CD4-positive, alpha-beta T cell treated with Interleukin-6 for 4 hours (primary cell): Measurements from ENCODE around the gene NPR2.

Source experiments
- DNase-seq: peaks from one replicate; pipeline ENCODE4 v3.0.0-alpha.2; 2020; ENCODE audit warnings: mixed read lengths

The NPR2 gene

DNA sequence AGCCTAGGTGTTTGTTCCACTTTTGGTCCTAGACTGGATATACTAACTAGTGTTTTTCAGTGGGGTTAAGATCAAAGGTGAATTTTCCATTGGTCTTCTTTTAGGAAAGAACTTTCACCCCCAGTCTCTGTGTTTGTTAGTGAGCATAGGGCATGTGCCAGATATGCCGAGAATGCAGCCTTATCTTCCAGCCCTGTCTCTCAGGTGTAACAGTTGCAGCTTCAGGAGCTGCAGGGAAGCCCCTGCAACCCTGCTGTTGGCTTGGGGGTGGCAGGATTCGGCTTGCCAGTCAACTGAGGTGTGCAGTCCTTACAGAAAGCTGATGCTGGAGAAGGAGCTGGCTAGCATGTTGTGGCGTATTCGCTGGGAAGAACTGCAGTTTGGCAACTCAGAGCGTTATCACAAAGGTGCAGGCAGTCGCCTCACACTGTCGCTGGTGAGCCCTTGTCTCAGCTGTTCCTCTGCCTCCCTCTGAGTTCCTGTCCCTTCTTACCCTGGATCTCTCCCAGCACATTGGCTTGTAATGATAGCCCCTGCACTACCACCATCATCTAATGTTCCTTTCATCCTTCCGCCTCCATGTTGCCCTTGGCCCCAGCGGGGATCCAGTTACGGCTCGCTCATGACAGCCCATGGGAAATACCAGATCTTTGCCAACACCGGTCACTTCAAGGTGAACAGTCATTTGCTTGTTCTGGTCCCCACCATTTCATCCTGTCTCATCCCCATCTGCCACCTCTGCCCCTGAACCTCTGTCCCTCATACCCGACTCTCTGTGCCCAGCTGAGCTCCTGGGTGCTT is 10.1 kb downstream of the NPR2 start:
- no peak for DNase-seq

DNA sequence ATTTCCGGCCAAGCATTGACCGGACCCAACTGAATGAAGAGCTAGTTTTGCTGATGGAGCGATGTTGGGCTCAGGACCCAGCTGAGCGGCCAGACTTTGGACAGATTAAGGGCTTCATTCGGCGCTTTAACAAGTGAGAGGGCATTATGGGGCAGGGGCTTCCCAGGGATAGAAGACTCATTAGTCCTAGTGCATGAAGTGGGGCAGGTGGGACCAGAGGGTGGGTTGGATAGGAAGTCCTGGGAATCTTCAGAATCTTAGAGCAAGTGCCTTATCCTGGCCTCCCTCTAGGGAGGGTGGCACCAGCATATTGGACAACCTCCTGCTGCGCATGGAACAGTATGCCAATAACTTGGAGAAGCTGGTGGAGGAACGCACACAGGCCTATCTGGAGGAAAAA is 14.7 kb downstream of the NPR2 start:
- DNase-seq: no peak

DNA sequence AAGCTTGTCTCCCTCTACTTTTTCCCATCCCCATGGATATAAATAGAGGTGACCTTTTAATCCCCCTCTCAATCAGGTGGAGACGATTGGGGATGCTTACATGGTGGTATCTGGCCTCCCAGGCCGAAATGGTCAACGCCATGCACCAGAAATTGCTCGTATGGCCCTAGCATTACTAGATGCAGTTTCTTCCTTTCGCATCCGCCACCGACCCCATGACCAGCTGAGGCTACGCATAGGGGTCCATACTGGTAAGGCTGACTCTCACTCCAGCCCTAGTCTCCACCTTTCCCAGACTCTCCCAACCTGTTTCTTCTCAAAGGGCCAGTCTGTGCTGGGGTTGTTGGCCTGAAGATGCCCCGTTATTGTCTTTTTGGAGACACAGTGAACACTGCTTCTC is 17.0 kb downstream of the NPR2 start:
- DNase-seq: no peak

DNA sequence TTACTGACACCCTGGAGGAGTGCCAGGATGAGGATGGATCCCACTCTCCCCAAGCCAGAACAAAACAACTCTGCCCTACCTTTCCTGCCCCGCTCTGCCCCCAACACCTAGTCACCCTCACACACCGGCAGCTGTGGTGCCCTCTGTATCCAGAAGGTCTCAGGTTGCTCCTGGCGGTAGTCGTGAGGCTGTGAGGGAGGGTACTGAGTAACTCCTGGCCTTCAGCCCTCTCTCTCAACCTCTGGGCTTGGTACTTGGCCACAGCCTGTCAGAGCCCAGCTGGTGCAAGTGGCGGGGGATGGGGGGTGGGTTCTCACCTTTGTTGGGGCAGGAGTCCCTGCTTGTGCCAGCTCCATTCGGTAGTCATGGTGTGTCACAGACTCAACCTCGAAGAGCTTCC is 18.7 kb downstream of the NPR2 start:
- DNase-seq: no peak

DNA sequence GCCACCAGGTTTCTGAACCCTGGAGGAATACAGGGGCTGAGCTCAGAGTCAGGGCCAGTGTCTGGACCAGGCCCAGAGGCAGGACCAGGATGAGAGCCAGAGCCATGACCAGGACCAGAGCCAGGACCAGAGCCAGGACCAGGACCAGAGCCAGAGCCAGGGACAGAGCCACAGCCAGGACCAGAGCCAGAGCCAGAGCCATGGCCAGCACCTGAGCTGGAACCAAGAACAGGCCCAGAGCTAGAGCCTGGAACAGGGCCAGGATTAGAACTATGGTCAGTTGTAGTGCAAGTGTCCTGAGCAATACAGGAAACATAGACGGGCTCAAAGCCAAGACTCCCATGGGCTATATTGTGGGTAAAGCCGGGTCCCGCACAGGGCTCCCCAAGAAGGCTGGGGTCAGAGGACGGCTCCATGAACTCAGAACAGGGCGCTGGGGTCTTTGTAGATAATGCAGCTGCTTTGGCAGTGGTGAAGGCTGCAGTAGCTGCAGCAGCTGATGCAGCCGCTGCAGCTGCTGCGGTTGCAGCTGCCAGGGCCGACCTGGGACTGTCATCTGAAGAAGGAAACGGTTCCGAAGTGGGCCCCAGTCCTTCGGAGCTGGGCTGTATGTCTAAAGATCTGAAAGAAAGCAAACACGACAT is 20.1 kb downstream of the NPR2 start:
- DNase-seq: no peak

DNA sequence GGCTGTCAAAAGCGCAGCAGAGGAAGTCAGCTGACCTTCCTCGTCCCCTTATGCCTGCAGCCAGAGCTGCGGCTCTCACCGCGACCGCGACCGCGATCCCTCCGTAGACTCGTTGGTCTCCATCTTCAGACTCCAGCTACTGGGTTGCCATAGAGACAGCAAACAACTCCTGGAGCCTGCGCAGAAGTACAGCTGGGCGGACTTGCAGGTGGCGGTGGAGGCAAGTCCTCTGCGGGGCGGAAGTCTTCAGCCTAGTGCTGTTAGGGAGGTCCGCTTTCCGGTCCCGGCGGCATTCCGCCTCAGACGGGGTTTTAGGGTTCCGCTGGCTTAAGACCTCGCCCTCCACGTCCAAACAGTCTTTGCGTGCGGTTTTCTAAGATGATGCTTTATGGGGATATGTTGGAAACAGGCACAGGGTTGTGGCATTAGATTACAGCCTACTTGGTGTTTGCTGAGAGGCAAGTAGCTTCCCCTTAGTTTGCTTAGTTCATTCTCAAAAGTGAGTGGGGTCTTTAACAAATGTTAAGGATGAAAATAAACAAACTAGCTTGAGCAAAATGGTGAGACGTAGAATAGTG is 20.7 kb downstream of the NPR2 start, which contains the start of gene SPAG8:
SPAG8 (minus strand) TSS at position 238 of the 578 bp plus-strand sequence; CDS start at position 123, 115 bp downstream.
- peak; percentile 94 for DNase-seq

DNA sequence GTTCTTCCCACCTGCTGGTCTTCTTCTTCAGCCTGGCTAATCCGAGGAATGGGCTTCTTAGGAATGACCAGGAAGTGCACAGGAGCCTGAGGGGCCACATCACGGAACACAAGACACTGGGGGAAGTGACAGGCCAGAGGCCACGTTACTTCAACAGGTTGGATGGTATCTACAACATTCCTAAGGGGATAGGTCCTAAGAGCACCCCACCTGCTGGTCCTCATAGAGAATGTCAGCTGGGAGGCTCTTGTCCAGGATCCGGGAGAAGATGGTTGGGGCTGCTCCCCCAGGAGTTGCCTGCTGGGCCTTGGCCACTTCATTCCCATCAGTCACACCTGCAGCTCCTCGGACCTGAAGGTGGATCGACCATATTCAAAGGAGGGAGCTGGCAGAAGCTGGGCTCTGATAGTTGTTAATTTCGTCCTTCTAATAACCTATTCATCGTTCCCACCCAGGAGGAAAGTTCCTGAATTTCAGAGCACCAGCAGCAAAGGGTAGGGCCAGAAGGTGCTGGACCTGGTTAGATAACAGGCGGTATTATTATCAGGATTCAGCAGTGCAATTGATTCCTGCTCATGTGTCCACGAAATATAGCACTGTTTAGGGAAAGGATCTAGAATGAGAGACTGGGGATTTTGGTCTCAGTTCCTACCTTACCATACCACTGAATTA is 22.2 kb downstream of the NPR2 start:
- DNase-seq: no peak

DNA sequence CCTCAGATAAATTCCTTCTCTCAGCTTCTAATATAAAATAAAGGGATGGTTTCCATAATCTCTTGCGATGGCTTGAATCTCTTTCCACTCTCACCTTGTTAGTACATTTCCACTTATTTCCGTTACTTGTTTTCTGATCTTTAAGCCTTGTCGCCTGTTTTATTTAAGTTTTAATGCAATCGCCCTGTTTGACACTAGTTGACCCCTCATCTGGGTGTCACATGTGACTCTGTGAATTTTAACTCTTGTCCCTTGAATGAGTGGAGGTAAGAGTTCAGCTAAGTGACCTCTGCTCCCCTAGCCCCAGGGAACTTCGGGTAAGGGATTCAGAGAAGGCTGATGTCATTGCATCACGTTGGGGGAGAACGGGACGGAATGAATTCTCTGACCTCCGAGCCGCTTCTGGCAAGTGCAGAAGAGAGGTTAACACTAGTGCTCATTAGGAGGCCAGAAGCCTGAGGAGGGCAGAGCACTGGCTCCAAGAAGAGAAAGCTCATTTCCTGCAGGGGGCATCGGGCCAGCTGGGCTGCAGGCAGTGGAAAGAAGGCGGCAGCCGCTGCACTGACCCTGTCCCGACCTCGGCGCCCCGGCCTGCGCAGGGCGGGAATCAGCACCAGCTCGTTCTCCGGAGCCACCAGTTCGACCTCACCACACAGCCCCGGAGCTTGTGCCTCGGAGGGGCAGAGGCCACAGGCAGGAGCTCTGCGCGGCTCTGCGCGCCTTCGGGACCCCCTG is 22.9 kb downstream of the NPR2 start:
- DNase-seq: peak; percentile 48

DNA sequence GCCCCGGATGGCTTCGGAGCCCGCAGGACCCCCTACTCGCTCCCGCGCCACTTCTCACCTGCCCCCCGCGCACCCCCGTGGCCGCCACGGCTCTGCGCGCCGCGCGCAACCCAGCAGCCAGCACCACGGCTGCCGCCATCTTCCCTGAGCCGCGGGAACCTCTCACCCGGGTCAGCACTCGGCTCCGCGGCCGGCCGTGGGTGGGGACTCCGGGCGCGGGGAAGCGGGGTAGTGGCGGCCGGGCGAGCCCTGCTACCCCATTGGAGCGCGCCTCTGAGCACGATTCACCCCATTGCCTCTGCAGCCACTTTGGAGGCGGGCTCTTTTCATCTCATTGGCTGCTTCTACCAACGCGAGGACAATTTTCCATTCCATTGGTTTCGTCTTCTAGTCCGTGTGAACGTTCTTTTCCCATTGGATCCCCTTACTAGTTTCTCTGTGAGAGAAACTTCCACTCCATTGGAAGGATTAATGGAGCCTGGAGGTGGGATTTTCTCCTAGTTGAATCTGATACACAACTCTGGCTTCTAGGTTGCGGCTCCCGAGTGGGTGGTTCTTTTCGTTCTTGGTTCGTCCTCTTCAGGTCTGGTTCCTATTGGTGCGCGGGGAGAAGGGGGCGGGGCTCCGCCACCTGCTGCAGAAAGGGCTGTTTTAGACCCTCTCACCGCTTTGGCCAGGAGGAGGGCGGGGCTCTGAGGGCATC is 23.6 kb downstream of the NPR2 start, which contains the start of gene HINT2:
HINT2 (minus strand) TSS at position 202 of the 703 bp plus-strand sequence; CDS start at position 139, 63 bp downstream.
- DNase-seq: peak; percentile 99

DNA sequence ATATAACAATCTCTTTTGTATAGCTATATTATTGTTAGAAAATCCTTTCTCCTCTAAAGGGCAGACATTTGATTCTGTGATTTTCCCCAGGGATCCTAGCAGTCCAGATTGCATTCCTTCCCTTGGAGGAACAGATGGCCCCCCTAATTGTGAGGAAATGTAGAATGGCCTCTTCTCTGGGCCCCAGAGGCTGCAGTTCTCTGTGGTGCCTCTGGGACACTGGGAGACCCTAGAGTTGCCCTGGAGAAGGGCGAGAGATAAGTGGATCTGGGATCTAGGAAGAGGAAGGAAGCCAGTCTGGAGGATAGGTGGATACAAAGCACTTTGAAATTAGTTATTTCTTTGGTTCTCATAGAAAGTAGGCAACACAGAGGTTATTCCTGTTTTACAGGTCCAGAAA is 25.3 kb downstream of the NPR2 start:
- no peak for DNase-seq

DNA sequence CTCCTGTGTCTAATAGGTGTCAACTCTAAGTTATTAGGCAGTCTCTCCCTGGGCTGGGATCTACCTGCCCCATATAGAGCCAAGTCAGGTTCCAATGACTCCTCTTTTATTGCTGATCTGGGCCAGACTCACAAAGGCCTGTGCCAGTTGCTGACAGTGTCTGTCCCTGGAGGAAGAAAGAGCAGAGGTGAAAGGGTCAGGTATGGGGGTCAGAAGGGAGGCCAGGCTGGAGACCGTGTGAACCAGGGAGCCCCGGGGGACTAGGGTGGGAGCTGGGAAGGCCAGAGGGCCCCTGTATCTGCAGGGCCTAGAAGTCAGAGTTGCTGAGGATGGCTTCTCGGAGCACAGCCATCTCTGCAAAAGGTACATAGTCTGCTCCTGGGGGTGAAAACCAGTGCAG is 26.9 kb downstream of the NPR2 start:
- no peak for DNase-seq

DNA sequence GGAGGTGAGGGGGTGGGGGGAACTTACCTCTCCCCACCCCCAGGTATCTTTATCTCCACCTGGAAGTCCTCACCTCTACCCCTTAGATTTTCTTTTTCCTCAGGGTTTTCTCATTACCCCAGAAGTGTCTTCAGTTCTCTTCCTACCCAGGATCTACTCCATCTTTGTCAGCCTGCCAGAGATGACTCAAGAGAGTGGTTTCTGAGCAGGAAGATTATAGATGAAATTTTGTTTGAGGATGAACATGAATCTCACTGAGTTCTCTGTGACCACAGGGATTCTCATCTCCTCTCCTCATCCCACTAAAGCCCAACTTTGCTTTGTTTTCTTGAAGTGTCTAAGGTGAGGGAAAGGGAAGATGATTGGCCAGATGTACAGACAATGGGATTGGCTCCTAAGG is 28.7 kb downstream of the NPR2 start:
- DNase-seq: no peak

DNA sequence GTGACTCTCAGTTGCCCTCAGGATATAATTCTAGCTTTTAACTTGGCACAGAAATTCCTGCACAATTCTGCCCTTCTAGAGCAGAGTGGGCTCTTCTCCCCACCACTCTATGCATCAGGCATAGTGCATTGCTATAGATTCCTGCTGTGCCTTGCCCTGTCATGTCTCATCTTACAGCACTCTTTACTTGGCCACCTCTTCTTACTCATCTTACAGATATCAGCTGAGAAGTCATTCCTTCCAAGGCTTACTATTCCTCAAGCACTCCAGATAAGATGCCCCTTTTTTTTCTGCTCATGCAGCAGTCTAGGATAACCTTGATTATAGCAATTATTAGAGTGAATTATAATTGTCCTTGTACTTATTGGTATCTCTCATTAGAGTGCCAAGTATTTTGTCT is 31.5 kb downstream of the NPR2 start:
- no peak for DNase-seq

DNA sequence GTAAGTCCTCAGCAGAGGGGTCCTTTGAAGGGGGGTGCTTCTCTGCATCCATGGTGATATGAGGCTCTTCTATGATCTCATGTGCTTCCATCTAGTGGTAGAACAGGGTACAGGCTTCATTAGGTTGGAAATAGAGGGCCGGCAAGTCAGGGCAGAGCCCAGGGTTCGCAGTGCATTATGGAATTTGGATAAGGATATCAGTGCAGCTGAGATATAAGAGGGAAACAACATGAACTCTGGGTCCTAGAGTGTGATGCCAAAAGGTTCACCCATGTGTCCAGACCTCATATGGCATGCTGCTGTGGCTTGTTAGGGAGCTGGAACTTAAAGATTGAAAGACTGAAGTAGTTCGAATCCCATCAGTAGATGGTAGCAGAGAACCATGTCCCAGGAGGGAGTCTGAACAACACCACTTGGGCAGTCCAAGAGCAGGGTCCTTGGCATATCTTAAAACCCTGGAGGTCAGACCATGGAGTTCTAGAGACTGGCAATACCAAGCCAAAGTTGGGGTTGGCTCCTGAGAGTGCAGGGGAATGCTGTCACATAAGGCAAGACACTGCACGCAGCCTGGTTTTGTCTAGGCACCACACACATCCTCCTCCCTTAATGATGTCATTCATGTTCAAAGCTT is 34.8 kb downstream of the NPR2 start:
- DNase-seq: peak; percentile 36

DNA sequence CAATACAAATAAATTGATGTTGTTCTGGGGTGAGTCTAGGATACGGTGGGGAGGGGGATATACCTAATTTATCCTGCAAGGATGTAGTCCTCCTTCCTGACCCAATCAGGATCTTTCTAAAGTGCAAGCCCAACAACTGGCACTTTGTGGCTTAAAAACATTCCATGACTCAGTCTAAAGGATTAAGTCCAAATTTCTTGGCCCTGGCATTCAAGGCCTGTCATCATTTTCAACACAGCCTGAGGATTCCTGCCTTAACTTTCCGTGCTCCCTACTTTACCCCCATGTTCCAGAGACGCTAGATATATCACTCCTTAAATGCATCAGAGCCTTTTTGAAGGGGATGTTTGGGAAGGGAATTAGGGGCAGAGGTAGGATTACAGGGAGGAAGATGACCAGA is 36.1 kb downstream of the NPR2 start:
- DNase-seq: no peak

DNA sequence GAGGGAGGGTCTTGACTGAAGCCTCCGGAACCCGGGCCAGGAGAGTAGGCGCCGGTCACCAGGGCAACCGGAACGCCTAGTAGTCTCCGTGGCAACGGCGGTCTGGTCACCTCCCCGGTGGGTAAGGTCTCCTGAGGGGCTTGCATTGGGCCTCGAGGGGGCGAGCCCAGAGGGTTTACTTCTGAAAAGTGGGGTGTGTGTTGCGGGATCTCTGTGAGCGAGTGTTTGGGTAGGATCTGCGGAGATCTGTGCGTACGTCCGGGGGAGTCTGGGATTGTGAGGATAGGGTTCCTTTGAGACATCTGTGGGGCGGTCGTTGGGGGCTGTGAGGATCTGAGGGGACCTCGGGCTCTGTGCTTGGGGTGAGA is 37.3 kb downstream of the NPR2 start, which contains the start of gene FAM221B:
FAM221B (minus strand) TSS at position 17 of the 368 bp plus-strand sequence. CDS start 2,571 bp downstream, outside the sequence.
- DNase-seq: peak; percentile 39

DNA sequence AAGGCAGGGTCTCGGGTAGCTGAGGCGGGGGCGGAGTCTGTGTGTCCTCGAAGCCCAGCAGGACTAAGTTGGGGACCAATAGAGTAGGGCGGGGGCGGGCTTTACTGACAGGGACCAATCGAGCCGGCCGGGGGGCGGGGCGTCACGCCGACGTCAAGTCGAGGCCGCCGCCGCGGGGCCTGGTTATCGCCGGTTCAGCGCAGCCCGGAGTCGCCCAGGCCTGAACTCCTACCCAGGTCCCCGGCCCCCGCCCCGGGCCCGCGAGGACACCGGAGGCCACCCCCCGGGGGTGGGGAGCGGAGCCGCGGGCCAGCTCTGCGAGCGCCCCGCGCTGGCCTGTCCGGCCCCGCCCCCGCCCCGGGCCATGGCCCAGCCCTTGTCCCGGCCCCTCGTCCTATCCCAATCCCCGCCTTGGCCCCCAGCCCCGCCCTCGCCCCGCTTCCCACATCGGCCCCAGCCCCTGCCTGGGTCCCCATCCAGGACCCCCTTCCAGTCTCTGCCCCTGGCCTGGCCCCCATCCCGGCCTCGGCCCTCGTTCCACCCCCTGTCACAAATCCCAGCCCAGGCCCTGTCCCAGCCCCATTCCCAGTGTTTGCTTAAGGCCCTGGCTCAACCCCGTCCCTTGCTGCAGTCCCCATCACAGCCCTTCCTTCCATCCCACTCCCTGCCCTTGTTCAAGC is 37.8 kb downstream of the NPR2 start, which contains the start of gene TMEM8B:
TMEM8B (plus strand) TSS at position 145 of the 680 bp plus-strand sequence; CDS start at position 365, 220 bp downstream.
- DNase-seq: peak; percentile 98

DNA sequence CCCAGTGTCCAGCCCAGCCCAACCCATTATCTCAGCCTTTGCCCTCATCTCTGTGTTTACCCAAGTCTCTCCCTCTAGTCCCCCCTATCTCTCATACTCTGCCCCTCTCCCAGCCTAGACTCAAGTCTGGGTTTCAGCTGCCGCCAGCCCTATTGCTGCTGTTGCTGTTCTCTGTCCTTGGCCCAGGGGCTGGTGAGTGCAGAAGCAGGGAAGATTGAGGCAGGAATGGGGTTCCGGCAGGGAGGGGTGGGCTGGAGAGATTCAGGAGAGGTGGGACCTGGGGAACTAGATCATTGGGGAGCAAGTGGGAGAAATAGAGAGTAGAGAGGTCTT is 38.3 kb downstream of the NPR2 start:
- DNase-seq: no peak

DNA sequence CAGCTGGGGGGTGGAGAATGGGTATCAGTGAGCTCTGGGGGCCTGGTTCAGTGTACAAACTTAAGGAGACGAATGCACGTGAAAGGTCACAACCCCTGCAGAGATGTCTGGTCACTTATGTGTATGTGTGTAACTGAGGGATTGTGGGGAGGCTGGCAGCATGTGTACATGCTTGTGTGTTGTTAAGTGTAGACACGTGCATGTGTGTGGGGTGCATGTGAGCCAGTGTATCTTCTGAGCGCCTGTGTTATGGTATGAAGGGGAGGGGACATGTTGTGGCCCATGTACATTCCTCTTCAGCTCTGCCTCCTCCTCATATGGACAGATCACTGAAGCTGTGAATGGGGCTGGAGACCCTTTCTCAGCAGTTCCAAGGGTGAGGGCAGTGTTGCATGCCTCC is 39.6 kb downstream of the NPR2 start:
- DNase-seq: no peak

DNA sequence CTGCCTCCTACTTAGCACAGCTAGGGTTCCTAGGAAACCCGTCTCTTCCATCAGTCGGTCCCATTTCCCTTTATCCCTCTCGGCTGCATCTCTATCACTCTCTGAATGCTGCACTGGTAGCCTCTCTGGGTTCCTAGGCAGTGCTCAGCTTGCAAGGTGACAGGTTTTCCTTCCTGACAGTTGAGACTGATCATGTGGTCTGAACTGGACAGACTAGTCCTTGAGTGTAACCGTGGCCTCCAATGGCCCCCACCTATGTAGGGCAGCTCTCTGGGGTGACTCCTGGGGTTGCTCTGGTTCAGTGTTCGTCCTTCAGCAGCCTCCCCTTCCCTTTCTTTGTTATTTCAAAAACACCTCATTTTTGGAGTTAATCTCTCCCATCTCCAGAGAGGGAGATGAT is 41.4 kb downstream of the NPR2 start:
- DNase-seq: no peak
